Gastroesophageal sphincter (tissue), 4 donors: ENCODE results near the gene EVPL. TPM values are rescaled to one million over a fixed set of nuclear protein-coding genes. Genes with fewer than 3 reads are reported as not detected.

Experiments used
- ATAC-seq: fragments of 150-250 bp; one replicate; pipeline ENCODE4 v1.9.1; 2016; ENCODE audit warnings: mild to moderate bottlenecking, moderate library complexity
- H3K27ac ChIP-seq, 4 donors: fragments of 200-600 bp; sonication (generic) in 3 of 4; 1 replicate in 3 of 4; 2 replicates in 1 of 4; pipeline ENCODE4 v1.5.1; 2016 to 2019
- H3K27me3 ChIP-seq: fragments of 200-600 bp; sonication (generic); one replicate; pipeline ENCODE4 v1.5.1; 2019
- H3K36me3 ChIP-seq, 2 donors: fragments of 200-600 bp; sonication (generic); one replicate each; pipeline ENCODE4 v1.5.1; 2019; ENCODE audit warnings: control low read depth in 1 of 2
- H3K4me1 ChIP-seq, 3 donors: fragments of 200-600 bp; sonication (generic); 1 replicate in 2 of 3; 2 replicates in 1 of 3; pipeline ENCODE4 v1.5.1; 2016 to 2019; ENCODE audit warnings: control low read depth in 2 of 3
- H3K4me3 ChIP-seq, 2 donors: fragments of 200-600 bp; sonication (generic); one replicate each; pipeline ENCODE4 v1.5.1; 2019; ENCODE audit warnings: mild to moderate bottlenecking in 1 of 2, moderate library complexity in 1 of 2
- H3K9me3 ChIP-seq, 3 donors: fragments of 200-600 bp; sonication (generic); one replicate each; pipeline ENCODE4 v1.5.1; 2017 to 2019; ENCODE audit warnings: control low read depth in 2 of 3
- EP300 ChIP-seq: sonication (generic); formaldehyde crosslinking; IDR thresholded peaks from one replicate; pipeline ENCODE4 v1.6.1; 2017; ENCODE audit warnings: antibody characterized with exemption, mild to moderate bottlenecking
- POLR2A ChIP-seq, 2 donors: fragments of 450-650 bp; IDR thresholded peaks; one replicate each; pipeline ENCODE4 v1.6.1; 2017; ENCODE audit warnings: antibody characterized with exemption in 2 of 2, mild to moderate bottlenecking in 2 of 2, moderate library complexity in 1 of 2
- POLR2AphosphoS5 ChIP-seq: sonication (generic); formaldehyde crosslinking; IDR thresholded peaks from one replicate; pipeline ENCODE4 v1.6.1; 2017; ENCODE audit warnings: antibody characterized with exemption
- WGBS, 2 donors: methylation state at CpG; one replicate each; pipeline ENCODE4 v1.1.5; 2018; ENCODE audit warnings: low coverage in 1 of 2; 5-methylcytosine and 5-hydroxymethylcytosine counted together
- total RNA-seq, 4 donors: library from RNA; depleted of rRNA; stranded (reverse); fragments of >200 nt; gene quantifications; one replicate each; pipeline ENCODE4 v1.1.0, GENCODE V29; 2016
- TF ChIP-seq, protein P1 (sequence below), 4 experiments: fragments of 200-600 bp in 2 of 4; fragments of 450-650 bp in 2 of 4; sonication (generic) in 1 of 4; IDR thresholded peaks; one replicate each; pipeline ENCODE4 v1.5.1; 2017 to 2019; ENCODE audit warnings: antibody characterized with exemption in 4 of 4, mild to moderate bottlenecking in 2 of 4, moderate library complexity in 2 of 4

Gene EVPL
- total RNA-seq, 4 donors from 2014 or later, result 1.3 to 6.1 (median 3.1) TPM

DNA sequence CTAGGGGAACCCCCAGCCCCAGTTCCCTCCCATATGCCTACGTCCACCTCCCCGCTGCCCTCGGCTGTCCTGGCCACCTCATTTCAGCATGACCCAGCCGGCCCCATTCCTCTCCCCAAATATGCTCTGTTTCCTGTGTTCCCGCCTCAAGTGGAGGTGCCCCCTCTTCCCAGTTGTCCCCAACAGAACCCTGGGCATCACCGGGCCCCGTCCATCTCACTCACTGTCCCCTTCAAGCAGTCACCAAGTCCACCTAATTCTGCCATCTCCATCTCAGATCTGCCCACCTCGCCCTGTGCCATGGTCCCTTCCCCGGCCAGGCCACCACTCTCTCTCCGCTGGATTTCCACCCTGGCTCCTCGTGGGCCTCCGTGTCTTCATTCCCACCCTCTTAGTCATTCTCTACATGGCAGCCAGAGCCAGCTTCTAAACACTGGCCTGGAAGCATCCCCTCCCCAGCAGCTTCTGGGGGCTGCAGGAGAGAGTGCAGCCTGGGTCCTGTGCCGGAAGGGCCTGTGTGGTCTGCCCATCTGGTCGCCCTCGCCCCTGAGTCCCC, 13.7 kb downstream of the EVPL start:
- Histone ChIP-seq H3K36me3 (no peaks in the 10 kb centered on the region), H3K9me3 (no peaks in the 10 kb centered on the region), H3K4me1 (peaks cover 0 to 7% (median 0%) of the 10 kb centered on the region in 3 donors), H3K4me3 (no peak overlapping the region), H3K27ac (no peak overlapping the region), H3K27me3 (peaks cover 7% of the 10 kb centered on the region)
- ATAC-seq, result no peak
- TF ChIP-seq POLR2AphosphoS5 (no peak), POLR2A (IDR thresholded peaks at IDR 0.05) (no peak), EP300 (no peak)
- TF ChIP-seq, protein P1, sequence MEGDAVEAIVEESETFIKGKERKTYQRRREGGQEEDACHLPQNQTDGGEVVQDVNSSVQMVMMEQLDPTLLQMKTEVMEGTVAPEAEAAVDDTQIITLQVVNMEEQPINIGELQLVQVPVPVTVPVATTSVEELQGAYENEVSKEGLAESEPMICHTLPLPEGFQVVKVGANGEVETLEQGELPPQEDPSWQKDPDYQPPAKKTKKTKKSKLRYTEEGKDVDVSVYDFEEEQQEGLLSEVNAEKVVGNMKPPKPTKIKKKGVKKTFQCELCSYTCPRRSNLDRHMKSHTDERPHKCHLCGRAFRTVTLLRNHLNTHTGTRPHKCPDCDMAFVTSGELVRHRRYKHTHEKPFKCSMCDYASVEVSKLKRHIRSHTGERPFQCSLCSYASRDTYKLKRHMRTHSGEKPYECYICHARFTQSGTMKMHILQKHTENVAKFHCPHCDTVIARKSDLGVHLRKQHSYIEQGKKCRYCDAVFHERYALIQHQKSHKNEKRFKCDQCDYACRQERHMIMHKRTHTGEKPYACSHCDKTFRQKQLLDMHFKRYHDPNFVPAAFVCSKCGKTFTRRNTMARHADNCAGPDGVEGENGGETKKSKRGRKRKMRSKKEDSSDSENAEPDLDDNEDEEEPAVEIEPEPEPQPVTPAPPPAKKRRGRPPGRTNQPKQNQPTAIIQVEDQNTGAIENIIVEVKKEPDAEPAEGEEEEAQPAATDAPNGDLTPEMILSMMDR (IDR thresholded peaks at IDR 0.05), result no peak
- 91 to 100% methylated on average over 6 of the region's 15 CpGs for WGBS, 2 donors

DNA sequence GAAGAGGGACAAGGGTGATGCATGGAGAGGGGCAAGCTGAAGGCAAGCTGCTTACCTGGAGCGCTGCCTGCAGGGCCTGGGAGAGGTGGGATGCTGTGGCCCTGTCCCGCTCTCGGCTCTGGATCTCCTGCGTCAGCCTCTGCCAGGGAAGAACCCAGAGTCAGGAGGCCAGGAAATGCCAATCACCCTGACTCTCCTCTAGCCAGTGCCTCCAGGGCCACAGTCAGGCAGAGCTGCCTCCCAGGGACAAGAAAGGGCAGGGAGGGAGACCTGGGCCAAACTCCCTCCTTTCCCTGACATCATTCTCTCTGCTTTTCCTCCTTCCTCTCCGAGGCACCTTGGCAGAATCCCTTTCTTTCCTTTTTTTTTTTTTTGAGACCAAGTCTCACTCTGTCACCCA, 15.2 kb downstream of the EVPL start:
- TF ChIP-seq POLR2AphosphoS5 (no peak), POLR2A (IDR thresholded peaks at IDR 0.05) (no peak), EP300 (no peak)
- TF ChIP-seq, protein P1 (IDR thresholded peaks at IDR 0.05), result no peak
- H3K36me3 ChIP-seq, result no peaks in the 10 kb centered on the region
- H3K4me1 ChIP-seq, result peaks cover 0 to 7% (median 0%) of the 10 kb centered on the region in 3 donors
- no peaks in the 10 kb centered on the region for H3K9me3 ChIP-seq
- no peak for ATAC-seq
- no peak overlapping the region for H3K27ac ChIP-seq
- WGBS, 2 donors, result 87 to 93% methylated on average over 5 of the region's 5 CpGs
- H3K4me3 ChIP-seq, result no peak overlapping the region
- peaks cover 7% of the 10 kb centered on the region for H3K27me3 ChIP-seq

DNA sequence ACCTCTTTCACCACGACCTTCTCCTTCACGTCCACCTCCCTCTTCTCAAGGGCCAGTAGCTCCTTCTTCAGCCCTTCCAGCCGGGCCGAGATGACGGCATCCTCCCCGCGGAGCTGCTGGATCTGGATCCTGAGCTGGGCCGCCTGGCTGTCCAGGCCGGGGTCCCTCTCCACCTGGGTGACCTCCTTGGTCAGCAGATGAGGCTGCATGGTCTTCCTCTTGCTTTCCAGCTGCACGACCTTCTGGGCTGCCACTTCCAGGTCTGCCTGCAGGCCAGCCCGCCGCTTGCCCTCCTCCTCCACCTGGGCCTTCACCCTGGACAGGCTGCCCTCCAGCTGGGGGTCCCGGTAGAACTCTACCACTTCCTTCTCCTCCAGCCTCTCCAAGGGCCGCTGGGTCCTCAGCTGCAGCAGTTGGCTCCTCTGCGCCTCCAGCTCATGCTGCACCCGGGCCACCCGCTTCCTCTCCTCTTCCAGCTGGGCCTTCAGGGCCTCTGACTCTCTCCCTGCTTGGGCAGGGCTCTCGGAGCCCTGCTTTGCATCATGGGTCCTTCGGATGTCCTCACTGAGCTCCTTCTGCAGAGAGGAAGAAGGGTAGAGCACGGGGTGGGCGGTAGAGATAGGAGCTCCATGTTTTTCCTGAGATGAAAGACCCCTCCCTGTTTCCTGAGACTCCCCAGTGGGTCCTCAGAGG, 17.0 kb downstream of the EVPL start:
- Histone ChIP-seq H3K9me3 (no peaks in the 10 kb centered on the region), H3K27me3 (peaks cover 3% of the 10 kb centered on the region), H3K4me3 (no peak overlapping the region), H3K36me3 (no peaks in the 10 kb centered on the region), H3K4me1 (peaks cover 0 to 14% (median 0%) of the 10 kb centered on the region in 3 donors), H3K27ac (no peak overlapping the region)
- ATAC-seq, result no peak
- WGBS, 2 donors, result 86 to 87% methylated on average over 8 to 14 of the region's 21 CpGs
- TF ChIP-seq, protein P1 (IDR thresholded peaks at IDR 0.05), result no peak
- TF ChIP-seq POLR2A (IDR thresholded peaks at IDR 0.05) (no peak), EP300 (no peak), POLR2AphosphoS5 (no peak)

DNA sequence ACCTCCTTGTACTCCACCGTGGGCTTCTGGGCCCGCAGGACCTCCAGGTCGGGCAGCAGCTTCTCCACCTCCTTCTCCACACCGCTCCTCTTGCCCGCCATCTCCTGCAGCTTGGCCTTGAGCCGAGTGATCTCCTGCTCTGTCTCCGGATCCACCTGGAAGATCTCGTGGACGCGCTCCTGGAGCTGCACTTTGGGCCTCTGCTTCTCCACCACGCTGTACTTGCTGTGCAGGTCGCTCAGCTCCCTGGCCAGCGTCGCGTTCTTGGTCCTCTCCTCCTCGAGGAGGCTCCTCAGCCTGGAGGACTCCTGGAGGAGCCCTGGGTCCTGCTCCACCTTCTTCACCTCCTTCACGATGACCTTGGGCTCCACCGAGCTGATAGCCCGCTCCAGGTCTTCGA, 17.7 kb downstream of the EVPL start:
- H3K27ac ChIP-seq, result no peak overlapping the region
- H3K9me3 ChIP-seq, result no peaks in the 10 kb centered on the region
- TF ChIP-seq EP300, result no peak
- 88 to 93% methylated on average over 3 to 12 of the region's 20 CpGs for WGBS, 2 donors
- no peak for ATAC-seq
- H3K4me1 ChIP-seq, result peaks cover 0 to 16% (median 0%) of the 10 kb centered on the region in 3 donors
- H3K4me3 ChIP-seq, result no peak overlapping the region
- H3K27me3 ChIP-seq, result no peaks in the 10 kb centered on the region
- H3K36me3 ChIP-seq, result no peaks in the 10 kb centered on the region

DNA sequence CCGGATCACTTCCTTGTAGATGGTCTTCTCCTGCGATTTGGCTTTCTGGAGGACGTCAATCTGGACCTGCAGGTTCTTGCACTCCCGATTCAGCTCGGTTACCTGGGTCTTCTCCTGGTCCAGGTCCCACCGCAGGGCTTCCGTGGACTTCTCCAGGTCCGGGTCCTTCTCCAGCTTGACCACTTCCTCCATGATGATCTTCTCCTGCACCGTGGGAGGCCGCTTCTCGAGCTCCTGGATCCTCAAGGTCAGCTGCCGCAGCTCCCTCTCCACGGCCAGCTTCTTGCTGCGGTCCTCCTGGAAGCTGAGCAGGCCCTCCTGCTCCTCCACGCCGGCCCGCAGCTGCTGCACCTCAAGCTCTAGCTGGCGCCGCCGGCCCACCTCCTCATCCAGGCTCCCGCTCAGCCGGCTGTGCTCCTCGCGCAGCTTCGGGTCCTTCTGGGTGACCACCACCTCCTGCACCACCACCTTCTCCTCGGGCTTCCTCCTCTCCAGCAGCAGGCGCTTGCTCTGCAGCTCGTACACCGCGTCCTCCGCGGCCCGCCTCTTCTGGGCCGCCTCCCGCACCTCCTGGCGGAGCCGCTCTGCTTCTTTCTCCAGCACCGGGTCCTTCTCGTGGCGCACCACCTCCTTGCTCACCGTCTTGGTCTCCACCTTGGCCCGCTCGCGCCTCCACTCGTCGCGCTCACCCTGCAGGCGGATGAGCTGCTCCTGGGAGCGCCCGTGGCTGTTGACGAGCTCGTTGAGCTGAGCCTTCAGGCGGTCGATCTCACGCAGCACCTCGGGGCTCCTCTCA, 18.3 kb downstream of the EVPL start:
- TF ChIP-seq, protein P1 (IDR thresholded peaks at IDR 0.05), result no peak
- ATAC-seq, result no peak
- H3K9me3 ChIP-seq, result no peaks in the 10 kb centered on the region
- peaks cover 0 to 3% of the 10 kb centered on the region in 2 donors for H3K36me3 ChIP-seq
- peaks cover 0 to 10% (median 0%) of the 10 kb centered on the region in 3 donors for H3K4me1 ChIP-seq
- H3K27me3 ChIP-seq, result no peaks in the 10 kb centered on the region
- no peak overlapping the region for H3K4me3 ChIP-seq
- H3K27ac ChIP-seq, result no peak overlapping the region
- WGBS, 2 donors, result 93 to 95% methylated on average over 30 to 38 of the region's 56 CpGs
